A172 (cell line): Measurements from ENCODE around the gene GRIK4. TPM values are rescaled to one million over a fixed set of nuclear protein-coding genes. Genes with fewer than 3 reads are reported as not detected.

Experiments used
- DNase-seq: peaks from one replicate; pipeline ENCODE4 v3.0.0-alpha.2; 2015; ENCODE audit warnings: low spot score
- total RNA-seq: library from RNA; depleted of rRNA; stranded (reverse); fragments of >200 nt; shearing (Covaris generic); gene quantifications from 2 replicates; pipeline ENCODE4 v1.2.3, GENCODE V29; 2014

Gene GRIK4
- total RNA-seq, 1 experiment from 2014 or later = not detected

DNA sequence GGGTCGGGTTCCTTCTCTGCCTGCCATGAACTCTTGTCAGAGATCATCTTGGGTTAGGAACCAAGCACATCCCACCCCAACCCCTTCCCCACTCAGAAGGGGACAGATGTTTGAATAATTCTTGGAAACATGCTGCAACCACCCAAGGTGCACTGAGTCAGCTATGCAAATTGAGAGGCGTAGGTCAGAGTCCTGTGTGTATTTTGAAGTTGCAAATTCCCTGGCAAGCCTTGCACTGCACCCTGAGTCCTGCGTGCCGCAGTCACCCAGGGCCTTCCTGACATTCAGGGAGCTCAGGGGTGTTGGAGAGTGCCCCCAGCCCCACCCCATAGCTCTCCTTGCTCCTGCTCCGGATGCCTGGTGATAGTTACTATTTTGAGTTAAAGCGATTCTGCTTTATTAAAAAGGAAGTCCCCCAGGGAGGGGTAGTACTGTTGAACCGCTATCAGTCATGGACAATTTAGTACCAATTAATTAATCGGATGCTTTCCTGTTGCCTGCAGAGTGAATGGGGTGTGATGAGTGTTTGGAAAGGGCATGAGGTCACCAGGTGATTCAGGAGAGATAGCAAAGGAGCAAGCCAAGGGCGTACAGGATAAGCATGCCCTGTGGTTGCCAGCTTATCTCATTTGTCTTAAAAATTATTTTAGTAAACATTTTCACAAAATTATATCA lies 123.7 kb downstream of the GRIK4 start:
- DNase-seq = no peak

DNA sequence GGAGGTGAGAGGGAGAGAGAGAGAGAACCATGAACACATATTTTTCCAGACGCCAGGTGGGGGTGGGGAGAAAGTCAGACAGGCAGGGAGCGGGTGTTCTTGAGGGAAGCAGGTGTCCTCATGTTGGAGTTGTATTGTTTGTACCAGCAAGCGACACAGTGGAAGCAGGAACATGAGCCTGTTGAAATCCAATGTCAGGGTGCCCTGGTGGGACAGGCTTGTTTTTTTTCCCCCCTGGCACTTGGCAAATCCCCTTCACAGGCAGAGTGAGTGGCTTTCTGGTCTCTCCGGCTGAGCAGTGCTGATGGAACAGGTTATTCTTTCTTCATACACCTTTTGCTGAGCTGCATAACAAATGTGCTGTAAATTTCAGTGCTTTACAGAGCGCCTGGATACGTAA lies 125.6 kb downstream of the GRIK4 start:
- DNase-seq = no peak

GRCh38 chr11:120642196-120642894 lies 130.8 kb downstream of the GRIK4 start:
- no peak for DNase-seq

- DNase-seq = no peak
Measured at GRCh38 chr11:120643284-120643683, 131.7 kb downstream of the GRIK4 start.

DNA sequence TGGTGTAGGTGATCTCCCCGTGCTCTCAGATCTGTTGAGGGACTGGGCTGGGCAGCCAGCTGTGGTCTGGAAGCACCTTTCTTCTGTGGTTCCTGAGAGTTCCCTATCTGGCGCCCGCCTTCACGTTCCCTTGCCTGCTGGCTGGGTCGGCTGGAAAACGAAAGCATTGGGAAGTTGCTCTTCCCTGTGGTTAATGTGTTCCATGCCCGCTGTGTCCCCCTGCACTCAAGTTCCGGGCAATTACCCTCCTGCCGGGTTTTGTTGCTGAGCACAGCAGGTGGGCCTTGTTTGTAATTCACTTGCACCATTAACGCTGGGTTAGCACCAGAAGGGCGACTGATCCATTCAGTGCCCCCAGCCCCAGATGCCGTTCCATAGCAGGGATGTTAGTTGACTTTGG lies 134.1 kb downstream of the GRIK4 start:
- no peak for DNase-seq

- no peak for DNase-seq
Measured at GRCh38 chr11:120646206-120646605, 134.7 kb downstream of the GRIK4 start.

DNA sequence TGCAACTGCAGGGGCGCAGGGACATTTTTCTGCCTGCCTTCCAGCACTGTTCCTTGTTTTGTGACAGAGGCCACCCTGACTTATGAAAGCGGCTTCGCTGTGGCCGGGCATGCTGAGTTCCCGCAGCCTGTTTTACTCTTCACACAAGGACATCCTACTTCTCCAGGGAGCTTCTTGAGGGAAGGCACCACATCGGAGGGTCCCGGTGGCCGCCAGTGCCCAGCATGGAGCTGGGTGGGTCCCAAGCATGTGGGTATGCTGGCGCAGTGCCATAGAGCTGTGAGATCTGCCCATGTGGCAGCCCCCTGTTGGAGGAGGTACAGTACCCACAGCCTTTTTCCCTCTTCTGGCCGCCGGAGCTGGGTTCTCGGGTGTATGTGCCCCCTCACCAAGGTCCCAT lies 136.1 kb downstream of the GRIK4 start:
- no peak for DNase-seq

DNA sequence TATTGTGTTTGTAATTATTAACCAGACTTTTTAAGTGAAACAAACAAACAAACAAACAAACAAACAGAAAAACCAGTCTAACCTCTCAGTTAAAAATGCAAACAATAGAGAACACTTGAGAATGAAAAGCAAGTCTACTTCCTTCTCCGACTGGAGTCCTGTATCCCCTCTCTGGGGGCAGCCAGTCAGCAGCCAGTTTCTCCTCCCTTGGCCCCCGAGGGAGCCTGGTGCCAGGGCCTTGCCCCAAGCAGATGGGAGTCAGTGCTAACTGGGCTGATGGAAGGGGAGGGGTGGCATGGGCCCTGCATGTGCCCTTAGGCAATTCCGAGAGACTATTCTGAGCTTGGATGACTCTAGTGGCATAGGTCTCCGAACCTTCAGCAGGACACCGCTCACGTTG lies 137.2 kb downstream of the GRIK4 start:
- no peak for DNase-seq

DNA sequence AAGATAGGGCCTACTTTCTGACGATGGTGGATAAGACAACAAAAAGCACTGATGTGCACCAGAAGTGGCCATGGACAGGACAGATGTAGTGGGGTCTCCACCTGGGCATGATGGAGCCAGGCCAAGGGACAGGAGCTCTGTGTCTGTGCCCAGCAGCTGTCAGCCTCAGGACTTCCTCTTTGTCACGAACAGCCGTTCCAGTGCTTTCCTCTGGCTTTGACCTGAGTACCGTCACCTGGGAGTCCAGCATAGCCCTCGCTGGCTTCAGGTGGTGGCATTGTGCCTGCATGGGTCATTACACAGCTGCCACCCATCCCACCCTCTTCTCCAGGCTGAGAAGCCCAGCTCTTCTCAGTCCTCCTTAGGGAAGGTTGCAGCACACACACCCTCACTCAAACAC lies 137.8 kb downstream of the GRIK4 start:
- no peak for DNase-seq

GRCh38 chr11:120651396-120651795 lies 139.8 kb downstream of the GRIK4 start:
- DNase-seq = no peak

DNA sequence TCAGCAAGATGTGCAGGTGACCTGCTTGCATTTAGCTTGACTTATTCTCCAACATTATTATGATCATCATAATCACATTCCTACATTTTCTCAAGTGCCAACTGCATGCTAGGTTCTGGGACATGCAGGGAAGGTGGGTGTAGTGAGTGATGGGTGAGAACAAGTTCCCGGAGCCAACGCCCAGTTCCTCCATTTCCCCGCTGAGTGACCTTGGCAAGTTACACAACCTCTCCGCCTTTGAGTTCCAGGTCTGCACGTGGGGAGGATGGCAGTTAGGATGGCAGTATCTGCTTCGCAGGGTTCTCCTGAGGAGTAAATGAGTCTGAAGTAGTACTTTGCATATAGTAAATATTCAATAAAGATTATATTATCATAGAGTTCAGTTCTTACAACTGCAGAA lies 140.3 kb downstream of the GRIK4 start:
- no peak for DNase-seq

GRCh38 chr11:120652705-120653335 lies 141.3 kb downstream of the GRIK4 start:
- no peak for DNase-seq

- DNase-seq = no peak
Measured at GRCh38 chr11:120655589-120655988, 144.0 kb downstream of the GRIK4 start.

- DNase-seq = no peak
Measured at GRCh38 chr11:120657306-120658070, 145.9 kb downstream of the GRIK4 start.

- no peak for DNase-seq
Measured at GRCh38 chr11:120658071-120658423, 146.5 kb downstream of the GRIK4 start.

DNA sequence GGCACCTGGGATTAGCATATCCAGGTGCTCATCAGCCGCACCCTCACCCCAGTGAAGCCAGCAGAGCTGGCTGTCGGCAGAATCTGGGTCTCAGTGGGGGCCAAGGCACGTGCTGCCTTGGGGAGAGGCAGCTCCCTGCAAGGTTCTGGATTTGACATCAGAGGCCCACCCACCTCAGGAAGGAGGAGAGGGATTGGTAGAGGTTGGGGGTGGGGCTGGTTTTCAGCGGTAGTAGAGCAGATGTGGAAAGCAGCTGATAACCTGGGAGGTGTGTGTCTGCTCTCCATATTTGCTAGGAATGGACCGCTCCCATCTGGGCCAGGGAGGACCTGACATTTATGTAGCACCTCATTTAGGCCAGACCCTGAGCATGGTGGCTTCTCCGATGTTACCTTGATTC lies 147.5 kb downstream of the GRIK4 start:
- DNase-seq = no peak

DNA sequence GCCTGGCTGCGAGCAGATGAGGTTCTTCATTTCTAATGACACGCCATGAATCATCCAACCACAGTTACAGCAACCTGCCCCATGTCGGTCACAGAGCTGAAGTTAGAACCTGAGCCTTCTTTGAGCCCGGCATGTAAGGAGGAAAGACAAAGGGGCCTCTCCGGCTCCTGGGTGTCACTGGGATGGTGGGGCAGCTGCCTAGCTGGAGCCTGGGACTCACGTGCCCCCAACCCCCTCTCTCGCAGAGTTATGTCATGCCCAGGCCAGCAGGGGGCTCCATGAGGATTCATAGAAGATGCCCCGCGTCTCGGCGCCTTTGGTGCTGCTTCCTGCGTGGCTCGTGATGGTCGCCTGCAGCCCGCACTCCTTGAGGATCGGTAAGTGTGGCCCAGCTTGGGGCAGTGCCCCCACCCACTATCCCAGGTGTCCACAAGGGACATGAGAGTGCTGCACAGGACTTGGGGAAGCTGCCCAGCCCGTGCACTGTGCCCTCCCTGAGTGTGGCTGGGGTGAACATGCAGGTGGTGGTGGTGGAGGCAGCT lies 148.5 kb downstream of the GRIK4 start:
- peak; percentile 9 for DNase-seq

- no peak for DNase-seq
Measured at GRCh38 chr11:120662071-120662676, 150.6 kb downstream of the GRIK4 start.

- DNase-seq = no peak
Measured at GRCh38 chr11:120663142-120663541, 151.6 kb downstream of the GRIK4 start.

DNA sequence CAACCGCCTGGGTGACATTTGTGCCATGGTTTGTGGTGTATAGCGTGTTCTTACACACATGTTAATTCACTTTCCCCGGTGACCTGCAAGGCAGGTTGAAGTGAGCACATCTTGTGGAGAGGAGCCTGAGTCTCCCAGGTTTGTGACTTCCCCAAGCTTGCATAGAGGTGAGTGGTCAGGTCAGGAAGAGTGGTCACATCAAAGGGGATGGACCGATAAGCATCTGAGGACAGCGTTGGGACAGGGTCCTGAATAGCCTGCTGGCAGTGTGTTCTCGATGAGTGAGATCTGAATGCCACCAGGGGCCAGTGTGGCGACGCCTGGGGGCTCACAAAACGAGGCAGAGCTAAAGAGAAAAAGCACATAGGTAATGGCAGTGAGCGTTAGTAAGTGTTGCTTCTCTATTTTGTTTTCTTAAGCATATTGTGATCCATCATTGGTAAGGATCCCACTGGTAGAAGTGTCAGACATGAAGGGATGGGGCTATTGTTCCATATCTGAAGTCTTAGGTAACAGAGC lies 154.6 kb downstream of the GRIK4 start:
- no peak for DNase-seq

DNA sequence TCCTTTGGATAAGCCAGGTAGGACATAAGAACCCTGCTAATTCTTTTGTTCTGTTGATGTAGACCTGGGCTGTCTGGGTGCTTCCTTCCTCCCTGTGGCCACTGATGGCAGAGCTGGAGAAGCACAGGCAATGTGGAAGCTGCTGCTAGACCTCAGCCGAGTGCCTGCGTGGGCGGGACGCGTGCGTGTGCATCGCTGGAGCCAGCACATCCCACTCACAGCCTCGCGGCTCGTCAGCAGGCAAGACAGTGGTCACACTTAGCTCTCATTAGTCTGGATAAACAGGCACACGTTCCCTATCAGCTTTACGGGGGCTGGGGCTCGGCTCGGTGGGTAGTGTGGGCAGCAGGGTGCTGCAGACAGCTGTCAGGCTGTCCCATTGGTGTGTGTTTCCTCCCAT lies 155.7 kb downstream of the GRIK4 start:
- no peak for DNase-seq

- no peak for DNase-seq
Measured at GRCh38 chr11:120667934-120668333, 156.4 kb downstream of the GRIK4 start.
